SK-N-SH (cell line): Measurements from ENCODE around the gene GLS2. TPM values are rescaled to one million over a fixed set of nuclear protein-coding genes. Genes with fewer than 3 reads are reported as not detected.

Source experiments
- CTCF ChIA-PET: fragments of 300-600, 350-600 bp; formaldehyde crosslinking; extraction: SDS; loops from one replicate; lab custom pipeline; 2021; lab: Yijun Ruan, JAX
- POLR2A ChIA-PET: fragments of 350-600 bp; sonication (Branson Sonifier 250); formaldehyde crosslinking; extraction: SDS; loops from one replicate; lab custom pipeline; 2020; ENCODE audit warnings: antibody characterized with exemption, inconsistent platforms; lab: Yijun Ruan, JAX
- DNase-seq: peaks from one replicate; pipeline ENCODE4 v3.0.0; 2012
- H2AFZ ChIP-seq: fragments of 200-600 bp; sonication (generic); 2 replicates; pipeline ENCODE4 v1.8.1; 2016; ENCODE audit warnings: antibody characterized with exemption, mild to moderate bottlenecking, low read depth
- H3F3A ChIP-seq: fragments of 200-600 bp; sonication (generic); replicated peaks from 2 replicates; pipeline ENCODE3; 2016; ENCODE audit warnings: antibody characterized with exemption, mild to moderate bottlenecking; ENCODE audit not compliant: insufficient read depth
- H3K27ac ChIP-seq, 2 experiments: fragments of 200-500 bp in 1 of 2; fragments of 200-600 bp in 1 of 2; sonication (Bioruptor generic) in 1 of 2; sonication (generic), shearing (Covaris generic) in 1 of 2; 2 replicates each; pipeline versions ENCODE4 v1.5.1 to v1.6.1; 2014 to 2016; ENCODE audit warnings: low read depth in 2 of 2, inconsistent platforms in 1 of 2, low read length in 1 of 2, mild to moderate bottlenecking in 1 of 2, mixed read lengths in 1 of 2
- H3K27me3 ChIP-seq: fragments of 200-600 bp; sonication (generic), shearing (Covaris generic); 2 replicates; pipeline ENCODE4 v1.6.1; 2016; ENCODE audit warnings: mixed run types; ENCODE audit not compliant: insufficient read depth
- H3K36me3 ChIP-seq, 2 experiments: fragments of 200-500 bp in 1 of 2; fragments of 200-600 bp in 1 of 2; sonication (Bioruptor generic) in 1 of 2; sonication (generic) in 1 of 2; replicated peaks in 1 of 2; 2 replicates each; pipeline versions ENCODE3 to v1.5.1; 2014 to 2016; ENCODE audit warnings: low read length in 1 of 2, mild to moderate bottlenecking in 1 of 2; ENCODE audit not compliant: insufficient read depth in 2 of 2, control insufficient read depth in 1 of 2
- H3K4me1 ChIP-seq, 2 experiments: fragments of 200-500 bp in 1 of 2; fragments of 200-600 bp in 1 of 2; sonication (Bioruptor generic) in 1 of 2; sonication (generic), shearing (Covaris generic) in 1 of 2; 2 replicates each; pipeline versions ENCODE4 v1.5.1 to v1.6.1; 2014 to 2016; ENCODE audit warnings: low read depth in 1 of 2, low read length in 1 of 2, mixed run types in 1 of 2; ENCODE audit not compliant: insufficient read depth in 2 of 2, control insufficient read depth in 1 of 2
- H3K4me2 ChIP-seq: fragments of 200-600 bp; sonication (generic), shearing (Covaris generic); 2 replicates; pipeline ENCODE4 v1.6.1; 2017; ENCODE audit warnings: mixed run types
- H3K4me3 ChIP-seq, 2 experiments: fragments of 200-500 bp in 1 of 2; fragments of 200-600 bp in 1 of 2; sonication (Bioruptor generic) in 1 of 2; sonication (generic), shearing (Covaris generic) in 1 of 2; 2 replicates each; pipeline versions ENCODE4 v1.5.1 to v1.8.1; 2014 to 2016; ENCODE audit warnings: low read depth in 2 of 2, inconsistent platforms in 1 of 2, low read length in 1 of 2, mild to moderate bottlenecking in 1 of 2, mixed read lengths in 1 of 2, moderate library complexity in 1 of 2
- H3K79me2 ChIP-seq: fragments of 200-600 bp; sonication (generic); 2 replicates; pipeline ENCODE4 v1.8.1; 2017; ENCODE audit warnings: mild to moderate bottlenecking; ENCODE audit not compliant: insufficient read depth
- H3K9ac ChIP-seq: fragments of 200-600 bp; sonication (generic); 2 replicates; pipeline ENCODE4 v1.6.1; 2017; ENCODE audit warnings: mixed run types
- H3K9me2 ChIP-seq: fragments of 200-600 bp; sonication (generic); 2 replicates; pipeline ENCODE4 v1.6.1; 2017; ENCODE audit warnings: mixed run types
- H3K9me3 ChIP-seq: fragments of 200-600 bp; sonication (generic); 2 replicates; pipeline ENCODE4 v1.6.1; 2017; ENCODE audit warnings: mixed run types, mild to moderate bottlenecking, moderate library complexity
- H4K20me1 ChIP-seq: fragments of 200-600 bp; sonication (generic); 2 replicates; pipeline ENCODE4 v1.6.1; 2017; ENCODE audit warnings: mild to moderate bottlenecking, mixed run types; ENCODE audit not compliant: insufficient read depth
- CHD2 ChIP-seq: fragments of 150-350 bp; IDR thresholded peaks from 2 replicates; pipeline ENCODE4 v1.6.1; 2018; ENCODE audit warnings: low read length; ENCODE audit not compliant: partially characterized antibody
- ELF1 ChIP-seq: IDR thresholded peaks from 2 replicates; pipeline ENCODE4 v1.4.0; 2012
- EP300 ChIP-seq, 2 experiments: IDR thresholded peaks; 2 replicates each; pipeline versions ENCODE4 v1.4.0 to v1.6.1; 2012; ENCODE audit warnings: borderline replicate concordance in 1 of 2, low read depth in 1 of 2, low read length in 1 of 2
- EZH2phosphoT487 ChIP-seq: fragments of 200-600 bp; sonication (generic); IDR thresholded peaks from 2 replicates; pipeline ENCODE4 v1.6.1; 2017; ENCODE audit warnings: low read depth, mixed run types, mild to moderate bottlenecking, antibody characterized with exemption, moderate library complexity, borderline replicate concordance
- FOSL2 ChIP-seq: IDR thresholded peaks from 2 replicates; pipeline ENCODE4 v1.4.0; 2012; ENCODE audit warnings: low read depth, mild to moderate bottlenecking, moderate library complexity, borderline replicate concordance
- FOXJ3 ChIP-seq: sonication (generic); formaldehyde crosslinking; IDR thresholded peaks from 2 replicates; pipeline ENCODE4 v1.5.1; 2020; ENCODE audit warnings: mild to moderate bottlenecking, missing genetic modification reagents
- GABPA ChIP-seq: IDR thresholded peaks from 2 replicates; pipeline ENCODE4 v1.4.0; 2012; ENCODE audit warnings: low read depth, mild to moderate bottlenecking
- GATA2 ChIP-seq: sonication (generic); formaldehyde crosslinking; IDR thresholded peaks from 2 replicates; pipeline ENCODE4 v1.5.0; 2020; ENCODE audit warnings: mild to moderate bottlenecking, missing genetic modification reagents
- IRF3 ChIP-seq: fragments of 150-350 bp; IDR thresholded peaks from 2 replicates; pipeline ENCODE4 v1.6.1; 2016; ENCODE audit warnings: mild to moderate bottlenecking, low read depth, low read length
- JUND ChIP-seq: IDR thresholded peaks from 2 replicates; pipeline ENCODE4 v1.4.0; 2012
- MAX ChIP-seq: IDR thresholded peaks from 2 replicates; pipeline ENCODE4 v1.4.0; 2012; ENCODE audit warnings: low read depth
- MEF2A ChIP-seq: IDR thresholded peaks from 2 replicates; pipeline ENCODE4 v1.4.0; 2012; ENCODE audit warnings: low read depth, borderline replicate concordance
- NRF1 ChIP-seq: IDR thresholded peaks from 2 replicates; pipeline ENCODE4 v1.6.1; 2012; ENCODE audit warnings: low read depth, mild to moderate bottlenecking, low read length
- RCOR1 ChIP-seq: fragments of 150-350 bp; IDR thresholded peaks from 2 replicates; pipeline ENCODE4 v1.6.1; 2017; ENCODE audit warnings: antibody characterized with exemption, low read length
- RXRA ChIP-seq: IDR thresholded peaks from 2 replicates; pipeline ENCODE4 v1.4.0; 2012; ENCODE audit warnings: low read depth, mild to moderate bottlenecking, borderline replicate concordance
- TAF1 ChIP-seq: IDR thresholded peaks from 2 replicates; pipeline ENCODE4 v1.6.1; 2012; ENCODE audit warnings: low read depth, mild to moderate bottlenecking, low read length, moderate library complexity, borderline replicate concordance
- TCF12 ChIP-seq: IDR thresholded peaks from 2 replicates; pipeline ENCODE4 v1.4.0; 2012
- TEAD4 ChIP-seq: IDR thresholded peaks from 2 replicates; pipeline ENCODE4 v1.4.0; 2012; ENCODE audit warnings: mild to moderate bottlenecking, borderline replicate concordance; ENCODE audit not compliant: insufficient read depth
- WGBS: methylation state at CpG from one replicate; pipeline ENCODE4 v1.1.6; 2017; ENCODE audit warnings: low lambda C conversion rate; 5-methylcytosine and 5-hydroxymethylcytosine counted together
- polyA plus RNA-seq, 3 experiments: library from polyadenylated mRNA; depleted of rRNA; stranded (reverse); fragments of >200 nt; gene quantifications; 2 replicates each; pipeline ENCODE4 v1.2.3, GENCODE V29; 2012
- TF ChIP-seq, protein P1 (sequence below): IDR thresholded peaks from 2 replicates; pipeline ENCODE4 v1.6.1; 2012; ENCODE audit warnings: mild to moderate bottlenecking, low read depth, low read length, moderate library complexity

Gene GLS2
- polyA plus RNA-seq, 1 of the 3 experiments (the other 2 are of a cell fraction), result 2.1 TPM

GRCh38 chr12:56518570-56518969 is 30.6 kb upstream of the GLS2 start:
- no peak overlapping the region; the same call in 1 of the 2 replicates for H3K9ac ChIP-seq
- H3K4me3 ChIP-seq, result no peak overlapping the region
- H3F3A ChIP-seq, result peaks cover 33% of the 10 kb centered on the region
- no peaks in the 10 kb centered on the region for H4K20me1 ChIP-seq
- CTCF ChIA-PET, result interaction anchor here (0.8 kb wide), 1 partner anchor 127 kb away, joined by 3 read pairs; the partner anchor contains the start of gene ATP5F1B
- H3K4me2 ChIP-seq, result no peak overlapping the region; the same call in 1 of the 2 replicates
- no peaks in the 10 kb centered on the region for H3K9me3 ChIP-seq
- H3K27ac ChIP-seq, result peak overlapping the region in 1 of 2 experiments; percentile 67; a peak in 2 of 4 replicates
- H3K79me2 ChIP-seq, result peaks cover 17% of the 10 kb centered on the region
- no peak for TF ChIP-seq GABPA
- TF ChIP-seq NRF1, result no peak
- 0 out of 2 replicates have a peak, but pooled peaks have one; percentile 14 for TF ChIP-seq MAX
- TF ChIP-seq EZH2phosphoT487, result no peak
- no peak for TF ChIP-seq GATA2 (CRISPR knock-in tag)
- no peak for TF ChIP-seq IRF3
- TF ChIP-seq FOSL2, result peak; percentile 35; the same call in 1 of the 2 replicates
- 0 out of 2 replicates have a peak, but pooled peaks have one; percentile 14 for TF ChIP-seq JUND
- TF ChIP-seq RXRA, result no peak
- no peaks in the 10 kb centered on the region for H3K27me3 ChIP-seq
- no peaks in the 10 kb centered on the region for H3K9me2 ChIP-seq
- 29% methylated on average over 2 of the region's 2 CpGs for WGBS
- H3K4me1 ChIP-seq, result no peaks in the 10 kb centered on the region; a peak in 1 of 4 replicates
- POLR2A ChIA-PET, result no interaction called here
- H2AFZ ChIP-seq, result peak overlapping the region; percentile 49; the same call in 1 of the 2 replicates
- H3K36me3 ChIP-seq, result no peaks in the 10 kb centered on the region
- DNase-seq, result no peak

GRCh38 chr12:56517854-56518253 is 29.9 kb upstream of the GLS2 start:
- ChIA-PET CTCF (interaction anchor here (0.8 to 1.1 kb wide), 3 partner anchors 50 to 128 kb away, joined by 3 read pairs; partner anchors contain the start of gene ATP5F1B), POLR2A (no interaction called here)
- H3K4me3 ChIP-seq, result no peak overlapping the region
- no peak overlapping the region for H3K4me2 ChIP-seq
- no peaks in the 10 kb centered on the region for H3K36me3 ChIP-seq
- WGBS, result 100% methylated on average over 2 of the region's 2 CpGs
- no peaks in the 10 kb centered on the region for H3K9me3 ChIP-seq
- H3K9me2 ChIP-seq, result no peaks in the 10 kb centered on the region
- no peaks in the 10 kb centered on the region; a peak in 1 of 4 replicates for H3K4me1 ChIP-seq
- no peak for TF ChIP-seq JUND
- TF ChIP-seq TCF12, result no peak
- TF ChIP-seq RCOR1, result no peak
- TF ChIP-seq ELF1, result no peak
- no peak for TF ChIP-seq CHD2
- TF ChIP-seq, protein P1, sequence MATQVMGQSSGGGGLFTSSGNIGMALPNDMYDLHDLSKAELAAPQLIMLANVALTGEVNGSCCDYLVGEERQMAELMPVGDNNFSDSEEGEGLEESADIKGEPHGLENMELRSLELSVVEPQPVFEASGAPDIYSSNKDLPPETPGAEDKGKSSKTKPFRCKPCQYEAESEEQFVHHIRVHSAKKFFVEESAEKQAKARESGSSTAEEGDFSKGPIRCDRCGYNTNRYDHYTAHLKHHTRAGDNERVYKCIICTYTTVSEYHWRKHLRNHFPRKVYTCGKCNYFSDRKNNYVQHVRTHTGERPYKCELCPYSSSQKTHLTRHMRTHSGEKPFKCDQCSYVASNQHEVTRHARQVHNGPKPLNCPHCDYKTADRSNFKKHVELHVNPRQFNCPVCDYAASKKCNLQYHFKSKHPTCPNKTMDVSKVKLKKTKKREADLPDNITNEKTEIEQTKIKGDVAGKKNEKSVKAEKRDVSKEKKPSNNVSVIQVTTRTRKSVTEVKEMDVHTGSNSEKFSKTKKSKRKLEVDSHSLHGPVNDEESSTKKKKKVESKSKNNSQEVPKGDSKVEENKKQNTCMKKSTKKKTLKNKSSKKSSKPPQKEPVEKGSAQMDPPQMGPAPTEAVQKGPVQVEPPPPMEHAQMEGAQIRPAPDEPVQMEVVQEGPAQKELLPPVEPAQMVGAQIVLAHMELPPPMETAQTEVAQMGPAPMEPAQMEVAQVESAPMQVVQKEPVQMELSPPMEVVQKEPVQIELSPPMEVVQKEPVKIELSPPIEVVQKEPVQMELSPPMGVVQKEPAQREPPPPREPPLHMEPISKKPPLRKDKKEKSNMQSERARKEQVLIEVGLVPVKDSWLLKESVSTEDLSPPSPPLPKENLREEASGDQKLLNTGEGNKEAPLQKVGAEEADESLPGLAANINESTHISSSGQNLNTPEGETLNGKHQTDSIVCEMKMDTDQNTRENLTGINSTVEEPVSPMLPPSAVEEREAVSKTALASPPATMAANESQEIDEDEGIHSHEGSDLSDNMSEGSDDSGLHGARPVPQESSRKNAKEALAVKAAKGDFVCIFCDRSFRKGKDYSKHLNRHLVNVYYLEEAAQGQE, result no peak
- TF ChIP-seq IRF3, result no peak
- no peak for TF ChIP-seq GATA2 (CRISPR knock-in tag)
- no peak for TF ChIP-seq TEAD4
- TF ChIP-seq TAF1, result no peak
- TF ChIP-seq MAX, result no peak
- no peak for TF ChIP-seq GABPA
- TF ChIP-seq FOXJ3 (CRISPR knock-in tag), result no peak
- TF ChIP-seq EP300 (IDR thresholded peaks at IDR 0.05; ENCODE audit: borderline replicate concordance in 1 of 2, low read depth in 1 of 2, low read length in 1 of 2), result no peak
- TF ChIP-seq MEF2A, result no peak
- DNase-seq, result no peak
- H3K9ac ChIP-seq, result no peak overlapping the region; the same call in 1 of the 2 replicates
- H2AFZ ChIP-seq, result no peak overlapping the region
- H3K79me2 ChIP-seq, result peaks cover 10% of the 10 kb centered on the region
- peaks cover 28% of the 10 kb centered on the region for H3F3A ChIP-seq
- no peaks in the 10 kb centered on the region for H3K27me3 ChIP-seq
- H4K20me1 ChIP-seq, result no peaks in the 10 kb centered on the region
- peak overlapping the region in 1 of 2 experiments; percentile 67; a peak in 2 of 4 replicates for H3K27ac ChIP-seq
